Stimulated activated naive CD8-positive, alpha-beta T cell treated with anti-CD3 and anti-CD28 coated beads, Interleukin-15, amount 100 ng/mL, for 72 hours (primary cell): ENCODE results near the gene RAB27B.
"Not testable (repeated sequence)": the region's sequence is repeated elsewhere in the genome, so short reads cannot be mapped to it uniquely, and the experiment has no call there.

Source experiments
- ATAC-seq: fragments of 150-1000 bp; cut with Tn5 transposase; 2 replicates; pipeline ENCODE4 v1.10.0; 2021; ENCODE audit warnings: mild to moderate bottlenecking, moderate library complexity
- DNase-seq, 2 donors: peaks; one replicate each; pipeline ENCODE4 v3.0.0; 2021 to 2022
- H3K27ac Mint-ChIP-seq, 2 donors: one replicate each; pipeline ENCODE4 v1.8.0; 2022; ENCODE audit warnings: mild to moderate bottlenecking in 2 of 2, mixed read lengths in 2 of 2, moderate library complexity in 2 of 2
- H3K27me3 Mint-ChIP-seq: one replicate; pipeline ENCODE4 v1.8.0; 2022; ENCODE audit warnings: mixed read lengths
- H3K4me1 Mint-ChIP-seq: one replicate; pipeline ENCODE4 v1.8.0; 2022; ENCODE audit warnings: mild to moderate bottlenecking, mixed read lengths
- H3K4me3 Mint-ChIP-seq, 2 donors: one replicate each; pipeline ENCODE4 v1.8.0; 2022; ENCODE audit warnings: mild to moderate bottlenecking in 2 of 2, mixed read lengths in 2 of 2, moderate library complexity in 1 of 2
- H3K9me3 Mint-ChIP-seq, 2 donors: one replicate each; pipeline ENCODE4 v1.8.0; 2022; ENCODE audit warnings: mixed read lengths in 2 of 2

The RAB27B gene

DNA sequence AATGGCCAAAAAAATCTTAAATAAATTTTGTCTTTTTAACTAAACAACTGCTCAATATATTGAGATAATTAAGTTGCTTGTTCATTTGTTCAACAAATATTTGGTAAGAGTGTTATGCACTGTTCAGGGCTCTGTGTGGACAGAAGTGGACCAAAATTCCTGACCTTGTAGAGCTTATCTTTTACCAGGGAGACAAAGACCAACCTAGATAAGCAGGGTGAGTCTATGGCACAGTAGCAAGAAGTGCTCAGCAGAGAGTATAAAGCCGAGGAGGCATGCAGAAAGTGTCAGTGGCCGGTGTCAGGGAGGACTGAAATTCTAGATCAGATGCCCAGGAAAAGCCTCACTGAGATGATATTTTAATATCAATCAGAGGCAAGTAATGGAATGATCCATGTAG lies 2.6 kb downstream of the RAB27B start:
- no peak for ATAC-seq
- Mint-ChIP-seq H3K4me3 (no peak overlapping the region), H3K9me3 (peaks cover 8 to 9% of the 10 kb centered on the region in 2 donors), H3K27me3 (peaks cover 37% of the 10 kb centered on the region), H3K27ac (no peak overlapping the region), H3K4me1 (peaks cover 18% of the 10 kb centered on the region)
- DNase-seq: no peak

DNA sequence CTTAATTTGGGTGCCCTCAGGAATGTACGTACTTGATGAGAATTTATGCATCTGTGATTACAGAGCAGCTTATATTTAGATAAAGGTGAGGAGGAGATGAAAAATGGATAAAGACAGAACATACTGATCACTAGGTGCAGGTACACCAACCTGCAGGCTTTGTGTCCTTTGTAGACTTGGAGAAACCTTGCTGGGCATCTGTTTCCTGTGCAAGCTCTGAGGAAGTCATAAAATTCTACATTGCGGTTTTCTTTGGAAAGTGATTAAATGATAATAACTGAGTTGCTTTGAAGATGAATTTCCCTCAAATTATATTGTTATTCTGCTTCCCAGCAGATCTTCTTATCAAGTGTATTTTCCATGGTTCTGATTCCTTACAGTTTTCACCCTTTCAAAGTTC lies 7.7 kb downstream of the RAB27B start:
- ATAC-seq: no peak
- Mint-ChIP-seq H3K4me3 (no peak overlapping the region), H3K27ac (no peak overlapping the region), H3K4me1 (peaks cover 7% of the 10 kb centered on the region), H3K9me3 (peaks cover 8 to 9% of the 10 kb centered on the region in 2 donors), H3K27me3 (peaks cover 15% of the 10 kb centered on the region)
- DNase-seq: no peak

DNA sequence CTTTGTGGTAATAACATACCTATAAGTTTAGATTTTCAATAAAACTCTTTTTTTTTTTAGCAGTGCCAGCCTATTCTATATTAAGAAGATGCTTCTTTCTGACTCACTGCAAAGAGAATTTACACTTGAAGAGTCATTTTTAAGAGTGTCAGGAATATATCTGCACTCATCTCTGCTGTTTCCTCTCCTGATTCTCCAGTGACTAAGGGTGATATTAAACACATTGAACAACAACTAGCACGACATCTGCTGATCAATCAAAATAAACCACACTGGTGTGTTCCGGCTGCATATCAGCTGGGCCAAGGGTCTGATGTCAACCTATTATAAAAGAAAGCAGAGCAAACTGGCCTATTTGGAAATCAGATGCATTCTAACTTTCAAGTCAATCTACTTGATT lies 15.0 kb downstream of the RAB27B start:
- Mint-ChIP-seq H3K4me3 (no peak overlapping the region), H3K4me1 (no peaks in the 10 kb centered on the region), H3K9me3 (no peaks in the 10 kb centered on the region), H3K27me3 (no peaks in the 10 kb centered on the region), H3K27ac (no peak overlapping the region)
- no peak for DNase-seq
- ATAC-seq: no peak

DNA sequence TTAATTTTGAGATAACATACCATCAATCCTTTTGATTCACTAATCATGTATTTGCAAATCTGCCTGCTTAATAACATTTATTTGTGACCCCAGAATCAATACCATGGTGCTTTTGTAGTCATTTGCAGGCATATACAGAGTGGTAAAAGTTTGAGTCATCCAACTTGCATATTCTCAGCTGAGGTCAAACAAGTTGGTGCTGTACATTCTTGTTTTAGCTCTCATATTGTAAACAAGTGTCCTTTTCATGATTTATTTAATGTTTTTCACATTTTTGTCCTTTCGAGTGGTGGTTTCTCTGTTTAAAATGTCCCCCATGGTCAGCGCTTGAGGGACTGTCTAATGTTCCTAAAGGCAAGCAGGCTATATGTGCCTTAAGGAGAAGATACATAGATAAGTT lies 17.5 kb downstream of the RAB27B start:
- no peaks in the 10 kb centered on the region for H3K4me1 Mint-ChIP-seq
- no peaks in the 10 kb centered on the region for H3K27me3 Mint-ChIP-seq
- H3K27ac Mint-ChIP-seq: no peak overlapping the region
- ATAC-seq: no peak
- no peak for DNase-seq
- H3K9me3 Mint-ChIP-seq: no peaks in the 10 kb centered on the region
- H3K4me3 Mint-ChIP-seq: no peak overlapping the region

DNA sequence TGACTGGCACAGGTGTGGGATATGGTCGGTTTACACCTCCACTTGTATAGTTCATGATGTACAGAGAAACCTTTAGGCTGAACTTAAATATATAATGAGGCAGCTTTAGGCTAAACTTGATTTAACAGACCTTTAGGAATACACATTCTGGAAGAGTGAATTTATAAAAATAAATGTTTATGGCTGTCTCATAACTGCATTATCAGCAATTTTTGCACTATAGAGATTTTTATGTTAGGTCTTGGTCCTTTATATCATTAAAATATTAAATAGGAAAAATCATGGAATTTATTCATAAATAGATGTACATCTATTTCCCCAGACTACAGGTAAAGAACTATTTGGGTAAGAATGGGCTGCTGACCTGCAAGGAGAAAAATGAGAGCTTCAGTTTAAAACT lies 19.8 kb downstream of the RAB27B start:
- no peak overlapping the region for H3K4me3 Mint-ChIP-seq
- DNase-seq (no peak), ATAC-seq (no peak)
- no peak overlapping the region for H3K27ac Mint-ChIP-seq
- H3K9me3 Mint-ChIP-seq: no peaks in the 10 kb centered on the region
- H3K4me1 Mint-ChIP-seq: peaks cover 9% of the 10 kb centered on the region
- no peaks in the 10 kb centered on the region for H3K27me3 Mint-ChIP-seq

DNA sequence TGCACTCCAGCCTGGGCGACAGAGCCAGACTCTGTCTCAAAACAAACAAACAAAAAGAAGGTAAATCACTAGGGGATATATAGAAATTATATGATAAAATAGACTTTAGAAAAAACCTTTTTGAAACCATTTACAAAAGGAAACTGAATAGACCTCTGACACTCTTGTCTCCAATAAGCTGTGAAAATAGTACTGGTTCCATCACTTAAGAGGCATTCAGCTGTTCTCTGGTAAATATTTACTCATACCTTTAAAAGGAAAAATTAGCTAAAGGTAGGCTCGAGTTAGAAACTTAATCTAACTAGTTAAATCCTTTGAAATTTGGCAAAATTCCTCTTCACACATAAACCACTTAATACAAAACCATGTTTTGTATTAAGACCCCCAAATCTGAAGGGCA lies 21.4 kb downstream of the RAB27B start:
- H3K4me1 Mint-ChIP-seq: peaks cover 11% of the 10 kb centered on the region

DNA sequence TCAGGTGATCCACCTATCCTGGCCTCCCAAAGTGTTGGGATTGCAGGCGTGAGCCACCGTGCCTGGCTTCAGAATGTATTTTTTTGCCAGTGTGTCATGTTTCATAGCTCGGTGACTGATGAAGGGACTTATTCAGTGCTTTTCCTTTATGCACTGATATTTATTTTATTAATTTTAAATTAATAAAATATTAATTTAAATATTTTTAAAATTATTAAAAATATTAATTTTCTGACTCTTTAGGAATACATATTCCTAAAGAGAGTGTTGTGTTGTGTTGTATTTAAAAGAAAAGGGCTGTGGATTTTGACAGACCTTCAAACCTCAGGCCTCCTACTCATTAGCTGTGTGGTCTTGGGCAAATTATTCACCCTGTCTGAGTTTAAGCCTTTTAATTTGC lies 22.3 kb downstream of the RAB27B start:
- Mint-ChIP-seq H3K27me3 (peaks cover 10% of the 10 kb centered on the region), H3K27ac (no peak overlapping the region), H3K9me3 (no peaks in the 10 kb centered on the region), H3K4me1 (peaks cover 11% of the 10 kb centered on the region), H3K4me3 (no peak overlapping the region)
- DNase-seq: no peak
- no peak for ATAC-seq

More for the DNA sequence above, 21.4 kb downstream of the RAB27B start:
- no peak overlapping the region for H3K4me3 Mint-ChIP-seq
- no peak for ATAC-seq
- no peak overlapping the region for H3K27ac Mint-ChIP-seq
- peaks cover 10% of the 10 kb centered on the region for H3K27me3 Mint-ChIP-seq
- no peak for DNase-seq
- no peaks in the 10 kb centered on the region for H3K9me3 Mint-ChIP-seq

DNA sequence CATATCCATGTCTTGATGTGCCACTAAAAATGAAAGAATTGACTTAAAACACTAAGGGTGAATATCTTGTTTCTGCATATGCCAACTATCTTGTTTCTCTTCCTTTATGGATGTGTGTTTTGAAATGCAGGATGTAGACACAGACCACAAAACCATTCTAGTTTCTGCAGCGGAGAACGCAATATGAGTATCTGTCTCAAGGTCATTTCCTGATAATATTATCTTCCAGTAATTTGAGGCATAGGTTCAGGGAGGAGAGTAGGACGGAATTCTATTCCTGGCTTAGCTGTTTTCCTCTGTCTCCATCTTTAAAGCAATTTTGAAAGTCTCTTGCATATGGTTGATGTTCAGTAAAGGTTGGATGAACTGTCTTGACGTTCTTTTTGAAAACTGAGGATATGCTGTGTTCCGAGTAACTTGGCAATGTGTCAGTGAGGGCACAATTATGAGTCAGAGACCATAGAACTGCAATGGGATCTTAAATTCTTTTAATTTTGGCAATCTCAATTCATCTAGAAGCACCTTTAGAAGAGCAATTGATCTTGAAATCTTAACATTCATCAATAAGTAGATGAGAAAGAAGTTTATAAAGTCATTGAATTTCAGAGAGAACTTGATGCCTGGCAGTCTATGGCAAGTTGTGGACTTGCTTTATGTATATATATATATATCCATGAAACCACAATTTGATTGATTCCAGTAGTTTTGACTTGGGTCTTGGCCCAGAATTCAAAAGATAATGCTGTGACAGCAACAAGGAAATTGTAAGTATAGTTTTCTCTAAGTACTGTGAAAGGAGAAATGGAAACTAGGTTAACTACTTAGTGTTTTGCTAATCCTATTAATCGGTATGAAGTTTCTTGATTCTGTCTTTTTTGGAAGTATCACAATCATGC lies 24.8 kb downstream of the RAB27B start:
- no peak for DNase-seq
- Mint-ChIP-seq H3K27ac (no peak overlapping the region), H3K4me3 (no peak overlapping the region)

DNA sequence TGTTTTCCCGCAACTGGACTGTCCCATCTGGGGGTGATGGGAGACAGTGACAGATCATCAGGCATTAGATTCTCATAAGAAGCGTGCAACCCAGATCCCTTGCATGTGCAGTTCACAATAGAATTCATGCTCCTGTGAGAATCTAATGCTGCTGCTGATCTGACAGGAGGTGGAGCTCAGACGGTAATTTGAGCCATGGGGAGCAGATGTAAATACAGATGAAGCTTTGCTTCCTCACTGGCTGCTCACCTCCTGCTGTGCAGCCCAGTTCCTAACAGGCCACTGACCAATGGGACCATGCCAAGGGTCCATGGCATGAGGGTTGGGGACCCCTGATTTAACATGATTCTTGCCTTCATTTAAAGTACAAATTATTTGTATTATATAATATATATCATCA lies 26.8 kb downstream of the RAB27B start:
- Mint-ChIP-seq H3K4me1 (peaks cover 11% of the 10 kb centered on the region), H3K27me3 (peaks cover 10% of the 10 kb centered on the region)
- H3K4me3 Mint-ChIP-seq, ATAC-seq, H3K27ac Mint-ChIP-seq, H3K9me3 Mint-ChIP-seq, DNase-seq: not testable (repeated sequence)

More for the DNA sequence above, 24.8 kb downstream of the RAB27B start:
- H3K27me3 Mint-ChIP-seq: peaks cover 10% of the 10 kb centered on the region
- peak; percentile 64 for ATAC-seq
- H3K4me1 Mint-ChIP-seq: peaks cover 11% of the 10 kb centered on the region
- H3K9me3 Mint-ChIP-seq: no peaks in the 10 kb centered on the region

DNA sequence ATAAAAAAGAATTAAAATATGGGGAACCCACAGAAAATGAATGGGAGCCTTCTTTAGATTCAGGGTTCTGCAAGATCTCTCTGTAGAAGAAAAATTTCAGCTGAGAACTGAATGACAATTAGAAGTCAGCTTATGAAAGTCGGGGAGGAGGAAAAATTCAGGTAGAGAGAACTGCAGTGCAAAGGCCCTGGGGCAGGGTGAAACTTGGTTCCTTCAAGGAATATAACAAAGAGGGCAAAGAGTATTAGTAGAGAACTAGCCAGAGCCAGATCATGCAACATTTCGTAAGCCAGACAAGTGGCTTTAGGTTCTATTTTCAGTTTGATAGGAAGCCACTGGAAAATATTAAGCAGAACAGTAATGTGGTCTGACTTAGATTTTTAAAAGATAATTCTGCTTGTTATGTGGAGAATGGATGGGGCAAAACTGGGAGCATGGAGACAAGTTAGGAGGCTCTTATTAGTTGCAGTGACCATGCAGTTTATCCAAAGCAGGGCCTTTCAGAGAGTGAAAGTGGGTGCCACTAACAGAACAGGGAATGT lies 27.9 kb downstream of the RAB27B start:
- H3K4me3 Mint-ChIP-seq: no peak overlapping the region
- H3K27ac Mint-ChIP-seq: no peak overlapping the region
- H3K4me1 Mint-ChIP-seq: peaks cover 11% of the 10 kb centered on the region
- H3K27me3 Mint-ChIP-seq: peaks cover 10% of the 10 kb centered on the region
- no peaks in the 10 kb centered on the region for H3K9me3 Mint-ChIP-seq
- ATAC-seq (no peak), DNase-seq (no peak)

DNA sequence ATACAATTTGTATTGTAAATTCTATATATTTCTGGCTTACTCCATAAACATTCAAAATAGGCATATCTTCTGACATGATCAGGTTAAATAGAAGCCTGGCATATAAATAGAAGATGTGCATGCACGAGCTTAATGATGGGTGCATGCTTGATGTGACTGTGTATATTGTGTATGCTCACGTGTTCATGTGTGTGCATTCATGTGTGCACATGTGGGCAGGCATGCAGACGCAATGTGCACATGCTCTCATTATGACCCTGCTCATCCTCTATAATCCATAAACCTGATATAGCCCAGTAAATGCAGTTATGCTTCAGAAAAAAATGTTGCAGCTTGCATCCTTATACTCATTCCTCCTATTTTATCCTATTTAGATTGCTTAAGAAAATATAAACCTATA lies 29.2 kb downstream of the RAB27B start:
- H3K27me3 Mint-ChIP-seq: peaks cover 10% of the 10 kb centered on the region
- no peaks in the 10 kb centered on the region for H3K9me3 Mint-ChIP-seq
- H3K4me1 Mint-ChIP-seq: peaks cover 8% of the 10 kb centered on the region
- no peak overlapping the region for H3K27ac Mint-ChIP-seq
- H3K4me3 Mint-ChIP-seq: no peak overlapping the region
- ATAC-seq (no peak), DNase-seq (no peak)

DNA sequence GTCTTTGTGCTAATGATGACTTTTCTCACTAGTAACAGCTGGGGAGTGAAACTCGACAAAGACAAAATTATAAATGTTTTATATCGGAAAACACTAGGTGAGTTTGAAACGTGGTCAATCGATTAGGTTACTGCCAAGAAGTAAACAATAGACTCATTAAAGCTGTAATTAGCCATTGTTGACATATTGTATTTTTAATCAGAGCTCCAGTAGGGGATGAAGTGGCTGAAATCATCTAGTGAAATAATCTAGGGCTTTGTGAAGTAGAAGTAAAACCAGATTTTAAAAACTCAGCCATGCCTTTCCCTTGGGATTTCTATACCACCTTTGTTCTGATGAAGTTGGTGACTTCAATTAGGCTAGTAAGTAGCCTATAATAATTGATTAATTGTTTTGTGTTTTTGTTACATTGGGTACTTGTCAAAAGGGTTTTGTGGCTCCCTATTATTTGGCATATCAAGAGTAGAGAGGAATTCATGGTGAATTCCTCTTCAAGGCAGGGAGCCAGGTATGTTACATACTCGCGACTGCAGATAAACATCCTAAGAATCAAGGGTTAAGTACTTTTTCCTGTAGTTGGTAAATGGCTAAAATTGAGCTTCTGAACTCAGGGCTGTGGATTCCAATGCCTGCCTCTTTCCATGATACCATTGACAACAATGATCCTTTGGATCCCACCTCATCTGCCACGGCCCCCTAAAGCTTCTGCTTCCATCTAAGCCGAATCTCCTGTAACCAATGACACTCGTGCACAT lies 31.6 kb downstream of the RAB27B start:
- no peak for DNase-seq
- no peaks in the 10 kb centered on the region for H3K27me3 Mint-ChIP-seq
- H3K27ac Mint-ChIP-seq: no peak overlapping the region
- H3K4me1 Mint-ChIP-seq: no peaks in the 10 kb centered on the region
- no peak overlapping the region for H3K4me3 Mint-ChIP-seq
- no peak for ATAC-seq
- no peaks in the 10 kb centered on the region for H3K9me3 Mint-ChIP-seq

DNA sequence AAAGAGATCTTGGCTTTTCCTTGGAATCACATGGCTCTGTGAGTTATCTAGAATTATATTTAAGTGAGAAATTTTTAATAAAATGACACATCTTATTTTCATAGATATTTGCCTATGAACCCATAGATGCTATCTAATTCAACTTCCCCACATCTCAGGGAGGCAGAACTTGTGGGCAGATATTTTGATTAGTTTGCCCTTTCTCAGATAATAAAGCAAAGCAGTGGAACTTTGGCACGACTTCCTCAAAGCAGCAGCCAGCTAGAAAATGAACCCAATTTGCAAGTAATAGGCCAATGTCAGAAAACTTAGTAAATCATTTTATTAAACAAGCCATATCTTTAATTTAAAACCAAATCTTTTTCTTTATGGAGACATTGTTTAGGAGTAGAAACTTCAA lies 32.7 kb downstream of the RAB27B start:
- no peaks in the 10 kb centered on the region for H3K4me1 Mint-ChIP-seq
- H3K9me3 Mint-ChIP-seq: no peaks in the 10 kb centered on the region
- ATAC-seq (no peak), DNase-seq (no peak)
- H3K27me3 Mint-ChIP-seq: no peaks in the 10 kb centered on the region
- no peak overlapping the region for H3K27ac Mint-ChIP-seq
- H3K4me3 Mint-ChIP-seq: no peak overlapping the region

DNA sequence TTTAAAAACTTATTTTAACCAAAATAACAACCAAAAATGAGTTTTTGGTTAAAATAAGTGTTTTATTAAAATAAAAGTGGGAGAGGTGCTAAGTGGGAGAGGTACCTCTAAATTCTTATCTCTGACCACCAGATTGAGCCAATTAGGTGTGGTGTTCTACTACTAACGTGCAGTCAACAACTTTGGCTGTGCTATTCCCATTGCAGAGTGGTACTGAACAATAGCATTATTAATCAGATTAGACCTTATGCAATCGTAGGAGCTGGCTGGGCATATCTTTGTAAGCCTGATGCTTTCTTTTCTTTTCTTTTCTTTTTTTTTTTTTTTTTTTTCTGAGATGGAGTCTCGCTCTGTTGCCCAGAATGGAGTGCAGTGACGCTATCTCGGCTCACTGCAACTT lies 38.9 kb downstream of the RAB27B start:
- DNase-seq (no peak), ATAC-seq (no peak)
- Mint-ChIP-seq H3K4me3 (no peak overlapping the region), H3K27ac (no peak overlapping the region), H3K4me1 (no peaks in the 10 kb centered on the region), H3K27me3 (no peaks in the 10 kb centered on the region), H3K9me3 (no peaks in the 10 kb centered on the region)

DNA sequence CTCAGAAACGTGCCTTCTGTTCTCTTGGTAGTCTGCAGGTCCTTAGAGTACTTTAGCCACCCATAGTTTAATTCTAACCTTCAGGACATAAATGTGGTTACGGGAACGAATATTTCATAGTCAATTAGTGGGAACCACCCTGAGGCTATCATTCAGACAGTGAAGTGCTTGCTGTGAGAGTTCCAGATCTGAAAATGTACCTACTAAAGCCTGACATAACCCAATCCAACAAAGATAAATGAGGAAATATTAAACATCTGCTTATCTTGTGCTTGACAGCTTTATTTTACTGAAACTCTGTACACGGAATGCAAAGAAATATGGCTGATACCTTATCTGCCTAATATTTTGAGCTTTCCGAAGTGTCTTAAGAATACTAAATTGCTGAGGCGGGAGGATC lies 43.0 kb downstream of the RAB27B start:
- no peaks in the 10 kb centered on the region for H3K9me3 Mint-ChIP-seq
- DNase-seq: no peak
- no peaks in the 10 kb centered on the region for H3K4me1 Mint-ChIP-seq
- no peak overlapping the region for H3K27ac Mint-ChIP-seq
- no peaks in the 10 kb centered on the region for H3K27me3 Mint-ChIP-seq
- no peak for ATAC-seq
- no peak overlapping the region for H3K4me3 Mint-ChIP-seq

DNA sequence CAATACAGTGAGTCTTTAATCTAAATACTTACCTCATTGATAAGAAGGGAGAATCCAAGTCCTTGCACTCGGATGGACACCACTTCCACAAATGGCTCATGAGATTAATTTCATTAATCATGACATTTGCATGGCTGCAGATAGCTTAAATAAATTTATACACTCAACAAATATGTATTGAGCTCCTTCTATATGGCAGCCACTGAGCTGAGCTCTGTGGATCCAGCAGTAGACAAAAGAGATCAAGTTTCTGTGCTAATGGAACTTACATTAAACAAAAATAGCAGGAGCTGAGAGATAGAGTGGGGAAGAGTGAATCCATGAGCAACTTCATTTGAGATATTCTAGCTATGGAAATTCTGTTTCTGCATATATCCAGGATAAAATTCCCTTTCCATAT lies 44.4 kb downstream of the RAB27B start:
- Mint-ChIP-seq H3K27me3 (no peaks in the 10 kb centered on the region), H3K4me3 (no peak overlapping the region), H3K27ac (no peak overlapping the region), H3K9me3 (no peaks in the 10 kb centered on the region), H3K4me1 (no peaks in the 10 kb centered on the region)
- DNase-seq (no peak), ATAC-seq (no peak)
